ENCODE measurements around the gene CD3D. TPM values are rescaled to one million over a fixed set of nuclear protein-coding genes. Genes with fewer than 3 reads are reported as not detected.

The CD3D gene
- total RNA-seq, 1 donor from 2014 or later, result not detected

GRCh38 chr11:118318581-118319336, 23.7 kb downstream of the CD3D start:
- peaks cover 34% of the 10 kb centered on the region for H3K27me3 Mint-ChIP-seq (ENCODE audit: unreplicated experiment)
- no peak for DNase-seq (ENCODE audit: extremely low spot score, unreplicated experiment)
- H3K4me3 Mint-ChIP-seq (ENCODE audit: unreplicated experiment), result no peak overlapping the region
- TF ChIP-seq, protein P1, sequence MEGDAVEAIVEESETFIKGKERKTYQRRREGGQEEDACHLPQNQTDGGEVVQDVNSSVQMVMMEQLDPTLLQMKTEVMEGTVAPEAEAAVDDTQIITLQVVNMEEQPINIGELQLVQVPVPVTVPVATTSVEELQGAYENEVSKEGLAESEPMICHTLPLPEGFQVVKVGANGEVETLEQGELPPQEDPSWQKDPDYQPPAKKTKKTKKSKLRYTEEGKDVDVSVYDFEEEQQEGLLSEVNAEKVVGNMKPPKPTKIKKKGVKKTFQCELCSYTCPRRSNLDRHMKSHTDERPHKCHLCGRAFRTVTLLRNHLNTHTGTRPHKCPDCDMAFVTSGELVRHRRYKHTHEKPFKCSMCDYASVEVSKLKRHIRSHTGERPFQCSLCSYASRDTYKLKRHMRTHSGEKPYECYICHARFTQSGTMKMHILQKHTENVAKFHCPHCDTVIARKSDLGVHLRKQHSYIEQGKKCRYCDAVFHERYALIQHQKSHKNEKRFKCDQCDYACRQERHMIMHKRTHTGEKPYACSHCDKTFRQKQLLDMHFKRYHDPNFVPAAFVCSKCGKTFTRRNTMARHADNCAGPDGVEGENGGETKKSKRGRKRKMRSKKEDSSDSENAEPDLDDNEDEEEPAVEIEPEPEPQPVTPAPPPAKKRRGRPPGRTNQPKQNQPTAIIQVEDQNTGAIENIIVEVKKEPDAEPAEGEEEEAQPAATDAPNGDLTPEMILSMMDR (IDR thresholded peaks at IDR 0.05), result no peak
- no peaks in the 10 kb centered on the region for H3K9me3 Mint-ChIP-seq (ENCODE audit: unreplicated experiment)
- H3K36me3 Mint-ChIP-seq (ENCODE audit: unreplicated experiment), result peaks cover 2% of the 10 kb centered on the region
- peaks cover 5% of the 10 kb centered on the region for H3K4me1 Mint-ChIP-seq (ENCODE audit: unreplicated experiment)
- H3K27ac Mint-ChIP-seq (ENCODE audit: unreplicated experiment), result no peak overlapping the region

DNA sequence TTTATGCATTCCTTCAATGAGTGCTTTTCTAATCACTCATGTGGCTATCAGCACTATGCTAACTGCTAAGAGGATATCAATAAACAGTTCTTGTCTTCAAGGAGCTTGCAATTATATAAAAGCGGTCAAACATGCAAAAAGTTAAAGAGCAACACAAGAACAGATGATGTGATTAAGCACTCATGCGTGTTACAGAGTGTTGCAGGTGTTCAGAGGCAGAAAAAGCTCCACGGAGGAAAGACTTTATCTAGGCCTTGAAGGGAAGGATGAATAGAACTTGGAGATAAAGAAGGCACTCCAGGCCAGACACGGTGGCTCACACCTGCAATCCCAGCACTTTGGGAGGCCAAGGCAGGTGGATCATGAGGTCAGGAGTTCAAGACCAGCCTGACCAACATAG, 24.4 kb downstream of the CD3D start:
- Mint-ChIP-seq H3K4me3 (ENCODE audit: unreplicated experiment) (no peak overlapping the region), H3K27me3 (ENCODE audit: unreplicated experiment) (peaks cover 35% of the 10 kb centered on the region), H3K9me3 (ENCODE audit: unreplicated experiment) (no peaks in the 10 kb centered on the region), H3K4me1 (ENCODE audit: unreplicated experiment) (peaks cover 5% of the 10 kb centered on the region), H3K36me3 (ENCODE audit: unreplicated experiment) (peaks cover 2% of the 10 kb centered on the region), H3K27ac (ENCODE audit: unreplicated experiment) (no peak overlapping the region)
- TF ChIP-seq, protein P1 (IDR thresholded peaks at IDR 0.05), result no peak
- DNase-seq (ENCODE audit: extremely low spot score, unreplicated experiment), result no peak

DNA sequence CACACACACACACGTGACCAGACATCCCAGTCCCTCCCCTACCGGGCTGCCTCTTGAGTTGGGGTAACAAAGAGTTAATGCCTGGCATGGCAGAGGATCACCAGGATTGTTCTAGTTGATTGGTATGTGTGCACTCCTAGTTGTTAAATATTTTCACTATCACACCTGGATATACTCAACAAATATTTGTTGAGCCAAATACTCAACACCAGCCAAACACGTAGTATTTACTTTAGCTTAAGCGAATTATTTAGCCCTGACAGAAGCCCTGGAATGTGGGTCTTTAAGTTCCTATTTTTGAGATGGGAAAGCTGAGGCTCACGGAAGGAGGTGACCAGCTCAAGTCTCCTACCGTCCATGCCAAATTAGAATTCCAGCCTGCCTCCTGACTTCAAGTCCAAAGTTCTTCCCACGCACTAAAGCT, 27.5 kb downstream of the CD3D start:
- no peaks in the 10 kb centered on the region for H3K9me3 Mint-ChIP-seq (ENCODE audit: unreplicated experiment)
- TF ChIP-seq, protein P1 (IDR thresholded peaks at IDR 0.05), result no peak
- H3K4me1 Mint-ChIP-seq (ENCODE audit: unreplicated experiment), result peaks cover 5% of the 10 kb centered on the region
- peaks cover 2% of the 10 kb centered on the region for H3K36me3 Mint-ChIP-seq (ENCODE audit: unreplicated experiment)
- H3K27ac Mint-ChIP-seq (ENCODE audit: unreplicated experiment), result no peak overlapping the region
- H3K4me3 Mint-ChIP-seq (ENCODE audit: unreplicated experiment), result no peak overlapping the region
- DNase-seq (ENCODE audit: extremely low spot score, unreplicated experiment), result no peak
- peaks cover 49% of the 10 kb centered on the region for H3K27me3 Mint-ChIP-seq (ENCODE audit: unreplicated experiment)

- Mint-ChIP-seq H3K4me3 (ENCODE audit: unreplicated experiment) (no peak overlapping the region), H3K4me1 (ENCODE audit: unreplicated experiment) (peaks cover 5% of the 10 kb centered on the region), H3K36me3 (ENCODE audit: unreplicated experiment) (peaks cover 2% of the 10 kb centered on the region), H3K27me3 (ENCODE audit: unreplicated experiment) (peaks cover 46% of the 10 kb centered on the region), H3K9me3 (ENCODE audit: unreplicated experiment) (no peaks in the 10 kb centered on the region), H3K27ac (ENCODE audit: unreplicated experiment) (no peak overlapping the region)
- TF ChIP-seq, protein P1 (IDR thresholded peaks at IDR 0.05), result no peak
- no peak for DNase-seq (ENCODE audit: extremely low spot score, unreplicated experiment)
Observed at GRCh38 chr11:118313242-118313641, 29.3 kb downstream of the CD3D start.

- no peak overlapping the region for H3K4me3 Mint-ChIP-seq (ENCODE audit: unreplicated experiment)
- H3K4me1 Mint-ChIP-seq (ENCODE audit: unreplicated experiment), result peaks cover 5% of the 10 kb centered on the region
- TF ChIP-seq, protein P1 (IDR thresholded peaks at IDR 0.05), result no peak
- H3K27ac Mint-ChIP-seq (ENCODE audit: unreplicated experiment), result no peak overlapping the region
- H3K27me3 Mint-ChIP-seq (ENCODE audit: unreplicated experiment), result peaks cover 45% of the 10 kb centered on the region
- peaks cover 1% of the 10 kb centered on the region for H3K36me3 Mint-ChIP-seq (ENCODE audit: unreplicated experiment)
- H3K9me3 Mint-ChIP-seq (ENCODE audit: unreplicated experiment), result no peaks in the 10 kb centered on the region
- no peak for DNase-seq (ENCODE audit: extremely low spot score, unreplicated experiment)
Observed at GRCh38 chr11:118312328-118312727, 30.2 kb downstream of the CD3D start.
